Panc1 (cell line): ENCODE measurements around the gene DHRS13. TPM values are rescaled to one million over a fixed set of nuclear protein-coding genes. Genes with fewer than 3 reads are reported as not detected.

ENCODE experiments used
- ATAC-seq: fragments of 200-7000 bp; cut with Tn5 transposase; 2 replicates; pipeline ENCODE4 v1.9.1; 2020; ENCODE audit warnings: mild to moderate bottlenecking, moderate library complexity
- BruUV-seq: library from RNA; stranded (reverse); fragments of 400-500 nt; replicated peaks from 2 replicates; lab custom pipeline; 2021; lab: Mats Ljungman, UMichigan
- CTCF ChIA-PET: fragments of 300-600 bp; sonication (Branson Sonifier 250); formaldehyde crosslinking; loops from one replicate; lab custom pipeline; 2022; ENCODE audit warnings: antibody characterized with exemption; lab: Charles Lee
- POLR2A ChIA-PET: fragments of 300-600 bp; sonication (Branson Sonifier 250); formaldehyde crosslinking; loops from one replicate; lab custom pipeline; 2022; ENCODE audit warnings: antibody characterized with exemption; lab: Charles Lee
- DNase-seq: peaks from one replicate; pipeline ENCODE4 v3.0.0-alpha.2; 2010; ENCODE audit warnings: low read depth, low spot score
- H3K27ac ChIP-seq: 2 replicates; pipeline ENCODE4 v1.5.1; 2011; ENCODE audit warnings: mild to moderate bottlenecking, low read length, inconsistent platforms
- H3K27me3 ChIP-seq: fragments of 200-500 bp; sonication (Bioruptor generic); 2 replicates; pipeline ENCODE4 v1.6.0; 2014; ENCODE audit warnings: low read length, inconsistent platforms; ENCODE audit not compliant: control insufficient read depth, insufficient read depth
- H3K36me3 ChIP-seq: fragments of 200-500 bp; sonication (Bioruptor generic); 2 replicates; pipeline ENCODE4 v1.5.1; 2014; ENCODE audit warnings: inconsistent platforms, mild to moderate bottlenecking, low read length, moderate library complexity; ENCODE audit not compliant: control insufficient read depth, insufficient read depth
- H3K4me1 ChIP-seq: 2 replicates; pipeline ENCODE4 v1.5.1; 2011; ENCODE audit warnings: inconsistent platforms, mild to moderate bottlenecking, low read length, moderate library complexity; ENCODE audit not compliant: control insufficient read depth, insufficient read depth
- H3K4me3 ChIP-seq, 2 experiments: 2 replicates each; pipeline ENCODE4 v1.5.1; 2011 to 2012; ENCODE audit warnings: low read depth in 2 of 2, low read length in 2 of 2, mild to moderate bottlenecking in 2 of 2, inconsistent platforms in 1 of 2, moderate library complexity in 1 of 2
- H3K9me3 ChIP-seq: fragments of 200-500 bp; sonication (Bioruptor generic); 2 replicates; pipeline ENCODE4 v1.5.1; 2014; ENCODE audit warnings: low read depth, mild to moderate bottlenecking, inconsistent platforms, low read length, moderate library complexity; ENCODE audit not compliant: control insufficient read depth, insufficient read depth
- POLR2AphosphoS5 ChIP-seq: IDR thresholded peaks from 2 replicates; pipeline ENCODE4 v1.6.1; 2012; ENCODE audit warnings: mild to moderate bottlenecking, low read depth, low read length, moderate library complexity
- SIN3A ChIP-seq: IDR thresholded peaks from 2 replicates; pipeline ENCODE4 v1.6.1; 2012; ENCODE audit warnings: low read depth, mild to moderate bottlenecking, low read length, moderate library complexity, borderline replicate concordance; ENCODE audit not compliant: insufficient read depth
- TCF7L2 ChIP-seq: IDR thresholded peaks from 2 replicates; pipeline ENCODE4 v1.6.1; 2011; ENCODE audit warnings: mild to moderate bottlenecking, low read depth, low read length, inconsistent platforms
- in situ Hi-C: cut with HindIII; loops from 2 replicates; pipeline ENCODE4 v1.10.0; 2016; ENCODE audit warnings: low sequenced_read_pairs, low pct_unique_long_range_greater_than_20kb
- intact Hi-C: fragments of 100-400 bp; cut with micrococcal nuclease; formaldehyde crosslinking; loops from one replicate; pipeline ENCODE4 v1.10.0; 2022; ENCODE audit not compliant: unreplicated experiment
- total RNA-seq: library from RNA; stranded (reverse); gene quantifications from one replicate; pipeline ENCODE4 v1.2.1, GENCODE V29; 2021; ENCODE audit not compliant: unreplicated experiment
- TF ChIP-seq, protein P1 (sequence below), 2 experiments: IDR thresholded peaks; 2 replicates each; pipeline ENCODE4 v1.6.1; 2011 to 2012; ENCODE audit warnings: low read depth in 2 of 2, control low read depth in 1 of 2, low read length in 1 of 2, mild to moderate bottlenecking in 1 of 2, moderate library complexity in 1 of 2; ENCODE audit not compliant: insufficient read depth in 1 of 2
- TF ChIP-seq, protein P2 (sequence below): fragments of 450-650 bp; IDR thresholded peaks from 2 replicates; pipeline ENCODE4 v1.5.1; 2017; ENCODE audit warnings: mild to moderate bottlenecking

DHRS13 gene
- total RNA-seq, 1 experiment from 2014 or later, result 5.2 TPM

DNA sequence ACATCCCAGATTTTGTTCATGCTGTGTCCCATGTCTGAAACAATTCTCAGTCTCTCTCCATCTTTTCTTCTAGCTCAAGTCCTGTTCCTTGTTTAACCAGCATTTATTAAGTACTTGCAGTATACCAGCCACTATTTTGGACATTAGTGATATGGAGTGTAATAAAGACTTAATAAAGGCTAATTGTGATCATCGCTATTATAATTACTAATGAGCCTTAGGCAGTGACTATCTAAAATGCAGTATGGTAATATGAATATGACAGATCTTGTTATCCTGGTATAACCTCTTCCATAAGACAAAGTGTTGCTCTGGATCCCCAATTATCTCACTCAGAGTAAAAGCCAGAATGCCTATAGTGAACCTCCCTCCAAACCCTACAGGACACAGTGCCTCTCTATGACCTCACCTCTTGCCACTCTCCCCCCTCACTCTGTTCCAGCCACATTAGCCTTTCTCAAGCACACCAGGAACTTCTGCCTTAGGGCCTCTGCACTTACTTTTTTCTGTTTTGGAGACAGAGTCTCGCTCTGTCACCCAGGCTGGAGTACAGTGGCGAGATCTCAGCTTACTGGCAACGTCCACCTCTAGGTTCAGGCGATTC is 3.6 kb downstream of the DHRS13 start:
- in situ Hi-C loops, result no loop called here
- Histone ChIP-seq H3K27me3 (no peaks in the 10 kb centered on the region), H3K9me3 (no peaks in the 10 kb centered on the region), H3K4me1 (peaks cover 18% of the 10 kb centered on the region), H3K27ac (no peak overlapping the region), H3K4me3 (no peak overlapping the region), H3K36me3 (no peaks in the 10 kb centered on the region; the same call in 1 of the 2 replicates)
- ChIA-PET POLR2A (interaction anchor here (0.6 to 0.7 kb wide), 2 partner anchors 114 to 150 kb away, joined by 5 to 7 read pairs; no protein-coding TSS in a partner anchor), CTCF (interaction anchor here (0.7 kb wide), 1 partner anchor 10 kb away, joined by 3 read pairs; no protein-coding TSS in a partner anchor)
- ATAC-seq (no peak), DNase-seq (no peak)
- BruUV-seq, result no TSS peak
- intact Hi-C loops, result no loop called here
- TF ChIP-seq TCF7L2, result no peak
- no peak for TF ChIP-seq POLR2AphosphoS5
- TF ChIP-seq SIN3A, result no peak
- TF ChIP-seq, protein P1, sequence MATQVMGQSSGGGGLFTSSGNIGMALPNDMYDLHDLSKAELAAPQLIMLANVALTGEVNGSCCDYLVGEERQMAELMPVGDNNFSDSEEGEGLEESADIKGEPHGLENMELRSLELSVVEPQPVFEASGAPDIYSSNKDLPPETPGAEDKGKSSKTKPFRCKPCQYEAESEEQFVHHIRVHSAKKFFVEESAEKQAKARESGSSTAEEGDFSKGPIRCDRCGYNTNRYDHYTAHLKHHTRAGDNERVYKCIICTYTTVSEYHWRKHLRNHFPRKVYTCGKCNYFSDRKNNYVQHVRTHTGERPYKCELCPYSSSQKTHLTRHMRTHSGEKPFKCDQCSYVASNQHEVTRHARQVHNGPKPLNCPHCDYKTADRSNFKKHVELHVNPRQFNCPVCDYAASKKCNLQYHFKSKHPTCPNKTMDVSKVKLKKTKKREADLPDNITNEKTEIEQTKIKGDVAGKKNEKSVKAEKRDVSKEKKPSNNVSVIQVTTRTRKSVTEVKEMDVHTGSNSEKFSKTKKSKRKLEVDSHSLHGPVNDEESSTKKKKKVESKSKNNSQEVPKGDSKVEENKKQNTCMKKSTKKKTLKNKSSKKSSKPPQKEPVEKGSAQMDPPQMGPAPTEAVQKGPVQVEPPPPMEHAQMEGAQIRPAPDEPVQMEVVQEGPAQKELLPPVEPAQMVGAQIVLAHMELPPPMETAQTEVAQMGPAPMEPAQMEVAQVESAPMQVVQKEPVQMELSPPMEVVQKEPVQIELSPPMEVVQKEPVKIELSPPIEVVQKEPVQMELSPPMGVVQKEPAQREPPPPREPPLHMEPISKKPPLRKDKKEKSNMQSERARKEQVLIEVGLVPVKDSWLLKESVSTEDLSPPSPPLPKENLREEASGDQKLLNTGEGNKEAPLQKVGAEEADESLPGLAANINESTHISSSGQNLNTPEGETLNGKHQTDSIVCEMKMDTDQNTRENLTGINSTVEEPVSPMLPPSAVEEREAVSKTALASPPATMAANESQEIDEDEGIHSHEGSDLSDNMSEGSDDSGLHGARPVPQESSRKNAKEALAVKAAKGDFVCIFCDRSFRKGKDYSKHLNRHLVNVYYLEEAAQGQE (IDR thresholded peaks at IDR 0.05; ENCODE audit: insufficient read depth in 1 of 2, low read depth in 2 of 2, low read length in 1 of 2), result no peak
- TF ChIP-seq, protein P2, sequence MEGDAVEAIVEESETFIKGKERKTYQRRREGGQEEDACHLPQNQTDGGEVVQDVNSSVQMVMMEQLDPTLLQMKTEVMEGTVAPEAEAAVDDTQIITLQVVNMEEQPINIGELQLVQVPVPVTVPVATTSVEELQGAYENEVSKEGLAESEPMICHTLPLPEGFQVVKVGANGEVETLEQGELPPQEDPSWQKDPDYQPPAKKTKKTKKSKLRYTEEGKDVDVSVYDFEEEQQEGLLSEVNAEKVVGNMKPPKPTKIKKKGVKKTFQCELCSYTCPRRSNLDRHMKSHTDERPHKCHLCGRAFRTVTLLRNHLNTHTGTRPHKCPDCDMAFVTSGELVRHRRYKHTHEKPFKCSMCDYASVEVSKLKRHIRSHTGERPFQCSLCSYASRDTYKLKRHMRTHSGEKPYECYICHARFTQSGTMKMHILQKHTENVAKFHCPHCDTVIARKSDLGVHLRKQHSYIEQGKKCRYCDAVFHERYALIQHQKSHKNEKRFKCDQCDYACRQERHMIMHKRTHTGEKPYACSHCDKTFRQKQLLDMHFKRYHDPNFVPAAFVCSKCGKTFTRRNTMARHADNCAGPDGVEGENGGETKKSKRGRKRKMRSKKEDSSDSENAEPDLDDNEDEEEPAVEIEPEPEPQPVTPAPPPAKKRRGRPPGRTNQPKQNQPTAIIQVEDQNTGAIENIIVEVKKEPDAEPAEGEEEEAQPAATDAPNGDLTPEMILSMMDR, result no peak

DNA sequence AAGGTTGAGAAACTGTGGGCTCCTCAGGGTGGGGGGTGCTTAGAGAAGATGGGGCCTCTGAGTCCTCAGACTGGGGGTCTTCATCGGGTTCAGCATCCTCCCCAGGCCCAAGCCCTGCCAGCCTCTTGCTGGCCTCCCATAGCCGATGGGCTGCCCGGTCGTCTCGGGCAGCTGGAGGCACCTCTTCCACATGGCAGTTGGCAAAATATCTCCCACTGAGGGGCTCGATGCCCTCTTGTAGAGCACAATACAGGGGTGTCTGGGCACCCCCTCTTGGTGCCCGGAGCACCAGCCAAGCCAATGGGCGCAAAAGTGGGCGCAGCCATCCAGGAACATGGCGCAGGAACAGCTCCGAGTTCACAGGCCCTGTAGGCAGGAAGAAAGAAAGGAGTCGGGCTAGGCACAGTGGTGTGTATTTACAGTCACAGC is 4.3 kb downstream of the DHRS13 start:
- no TSS peak for BruUV-seq
- peak overlapping the region; percentile 83 for H3K27ac ChIP-seq
- in situ Hi-C loops, result no loop called here
- DNase-seq (no peak), ATAC-seq (no peak)
- no peak overlapping the region for H3K4me3 ChIP-seq
- intact Hi-C loops, result no loop called here
- peaks cover 18% of the 10 kb centered on the region for H3K4me1 ChIP-seq
- ChIA-PET CTCF (interaction anchor here (1.0 kb wide), 1 partner anchor 135 kb away, joined by 3 read pairs; no protein-coding TSS in a partner anchor), POLR2A (no interaction called here)
- H3K9me3 ChIP-seq, result no peaks in the 10 kb centered on the region
- TF ChIP-seq TCF7L2, result no peak
- no peak for TF ChIP-seq SIN3A
- TF ChIP-seq POLR2AphosphoS5, result no peak
- TF ChIP-seq, protein P2, result no peak
- TF ChIP-seq, protein P1 (IDR thresholded peaks at IDR 0.05; ENCODE audit: insufficient read depth in 1 of 2, low read depth in 2 of 2, low read length in 1 of 2), result no peak
- H3K36me3 ChIP-seq, result no peaks in the 10 kb centered on the region; the same call in 1 of the 2 replicates
- H3K27me3 ChIP-seq, result no peaks in the 10 kb centered on the region
